HepG2 (cell line): ENCODE data around the gene STPG2. TPM values are rescaled to one million over a fixed set of nuclear protein-coding genes. Genes with fewer than 3 reads are reported as not detected.

Experiments
- CSRNP2 ChIP-seq: sonication (generic); formaldehyde crosslinking; conservative IDR thresholded peaks from 2 replicates; pipeline ENCODE4 v1.8.0; 2022; ENCODE audit warnings: low read depth, missing genetic modification reagents
- GMEB2 ChIP-seq: IDR thresholded peaks from 2 replicates; pipeline ENCODE4 v1.6.1; 2016; ENCODE audit warnings: missing biosample characterization, missing genetic modification reagents, low read depth
- IKZF4 ChIP-seq: sonication (generic); formaldehyde crosslinking; IDR thresholded peaks from 2 replicates; pipeline ENCODE4 v1.5.1; 2020; ENCODE audit warnings: borderline replicate concordance, mild to moderate bottlenecking, low read depth, missing genetic modification reagents; ENCODE audit errors: not compliant biosample characterization
- KLF15 ChIP-seq: sonication (generic); formaldehyde crosslinking; IDR thresholded peaks from 2 replicates; pipeline ENCODE4 v1.8.1; 2023; ENCODE audit warnings: borderline replicate concordance, mild to moderate bottlenecking, inconsistent platforms, missing genetic modification reagents, mixed read lengths
- POLR2AphosphoS5 ChIP-seq: IDR thresholded peaks from 2 replicates; pipeline ENCODE4 v1.6.1; 2012; ENCODE audit warnings: low read depth, low read length
- SP5 ChIP-seq: IDR thresholded peaks from 2 replicates; pipeline ENCODE4 v1.6.1; 2016; ENCODE audit warnings: low read depth, borderline replicate concordance
- STAT6 ChIP-seq: sonication (generic); formaldehyde crosslinking; IDR thresholded peaks from 2 replicates; pipeline ENCODE4 v1.4.0; 2020; ENCODE audit warnings: missing genetic modification reagents, mild to moderate bottlenecking, borderline replicate concordance
- THRA ChIP-seq: sonication (generic); formaldehyde crosslinking; IDR thresholded peaks from 2 replicates; pipeline ENCODE4 v1.4.0; 2020; ENCODE audit warnings: missing genetic modification reagents, borderline replicate concordance
- ZBTB43 ChIP-seq: sonication (generic); formaldehyde crosslinking; conservative IDR thresholded peaks from 2 replicates; pipeline ENCODE4 v1.4.0; 2020; ENCODE audit warnings: missing genetic modification reagents
- ZNF253 ChIP-seq: sonication (generic); formaldehyde crosslinking; IDR thresholded peaks from 2 replicates; pipeline ENCODE4 v1.8.0; 2022; ENCODE audit warnings: mild to moderate bottlenecking, missing genetic modification reagents, borderline replicate concordance
- ZNF574 ChIP-seq: sonication (generic); formaldehyde crosslinking; IDR thresholded peaks from 2 replicates; pipeline ENCODE4 v1.4.0; 2020; ENCODE audit warnings: missing genetic modification reagents
- ZNF580 ChIP-seq: IDR thresholded peaks from 2 replicates; pipeline ENCODE4 v1.6.1; 2016; ENCODE audit warnings: low read depth, borderline replicate concordance
- ZNF713 ChIP-seq: sonication (generic); formaldehyde crosslinking; IDR thresholded peaks from 2 replicates; pipeline ENCODE4 v1.4.0; 2020; ENCODE audit warnings: mild to moderate bottlenecking, missing genetic modification reagents
- ZNF773 ChIP-seq: sonication (generic); formaldehyde crosslinking; IDR thresholded peaks from 2 replicates; pipeline ENCODE4 v1.4.0; 2020; ENCODE audit warnings: missing genetic modification reagents, borderline replicate concordance
- polyA plus RNA-seq, 8 experiments: library from polyadenylated mRNA; depleted of rRNA in 3 of 8; stranded (reverse) in 7 of 8; unstranded in 1 of 8; fragments of >200 nt; fragmentation: Illumina TruSeq in 4 of 8; extraction: Trizol in 4 of 8; gene quantifications; 2 replicates each; pipeline versions ENCODE4 v1.2.1 to v1.2.3, GENCODE V29; 2011 to 2016; ENCODE audit warnings: low read depth in 4 of 8, missing spikeins in 1 of 8, mixed read lengths in 1 of 8; ENCODE audit not compliant: insufficient read depth in 1 of 8
- total RNA-seq, 5 experiments: library from RNA; depleted of rRNA; stranded (reverse); fragments of >200 nt; fragmentation: Illumina TruSeq; extraction: Trizol; gene quantifications; 2 replicates each; pipeline ENCODE4 v1.2.3, GENCODE V29; 2016; ENCODE audit warnings: low read depth in 1 of 5

The STPG2 gene
- total and polyA plus RNA-seq, 2 of the 13 experiments (the other 11 are each of a cell fraction or from before 2014, with no cell fraction given) = 0.07 TPM; not detected in 1

GRCh38 chr4:97938141-97938540, 205.1 kb downstream of the STPG2 start (continued):
- TF ChIP-seq ZNF580 (no peak), ZNF253 (CRISPR knock-in tag) (no peak), STAT6 (CRISPR knock-in tag) (no peak), KLF15 (CRISPR knock-in tag) (no peak), ZBTB43 (CRISPR knock-in tag) (no peak), GMEB2 (no peak), THRA (no peak), IKZF4 (CRISPR knock-in tag) (no peak), ZNF574 (no peak), SP5 (no peak), ZNF713 (no peak), POLR2AphosphoS5 (no peak), CSRNP2 (CRISPR knock-in tag) (no peak), ZNF773 (no peak)
